Stimulated activated CD4-positive, alpha-beta T cell treated with anti-CD3 and anti-CD28 coated beads, Interleukin-2, amount 100 ng/mL, for 4 hours (primary cell): ENCODE measurements around the gene ARHGAP28.

Experiments used
- DNase-seq: peaks from one replicate; pipeline ENCODE4 v3.0.0-alpha.2; 2020; ENCODE audit warnings: low read depth

ARHGAP28 gene

GRCh38 chr18:6732952-6733351, 3.4 kb downstream of the ARHGAP28 start:
- no peak for DNase-seq

- no peak for DNase-seq
These were observed 4.2 kb downstream of the ARHGAP28 start for GRCh38 chr18:6733758-6734157.

GRCh38 chr18:6734726-6735430, 5.4 kb downstream of the ARHGAP28 start:
- DNase-seq = no peak

- DNase-seq = no peak
These were observed 8.3 kb downstream of the ARHGAP28 start for GRCh38 chr18:6737833-6738232.

- no peak for DNase-seq
These were observed 9.1 kb downstream of the ARHGAP28 start for GRCh38 chr18:6738622-6739021.

GRCh38 chr18:6741232-6741663, 11.7 kb downstream of the ARHGAP28 start:
- DNase-seq = no peak

GRCh38 chr18:6741786-6742185, 12.3 kb downstream of the ARHGAP28 start:
- no peak for DNase-seq

GRCh38 chr18:6743999-6744398, 14.5 kb downstream of the ARHGAP28 start:
- DNase-seq = no peak

- no peak for DNase-seq
These were observed 15.4 kb downstream of the ARHGAP28 start for GRCh38 chr18:6744816-6745455.

- no peak for DNase-seq
These were observed 16.1 kb downstream of the ARHGAP28 start for GRCh38 chr18:6745504-6746031.

- no peak for DNase-seq
These were observed 17.0 kb downstream of the ARHGAP28 start for GRCh38 chr18:6746386-6746960.

GRCh38 chr18:6747646-6748045, 18.1 kb downstream of the ARHGAP28 start:
- no peak for DNase-seq

GRCh38 chr18:6748241-6748640, 18.7 kb downstream of the ARHGAP28 start:
- no peak for DNase-seq

GRCh38 chr18:6750411-6750810, 20.9 kb downstream of the ARHGAP28 start:
- DNase-seq = no peak

- DNase-seq = no peak
These were observed 21.7 kb downstream of the ARHGAP28 start for GRCh38 chr18:6751222-6751621.

- DNase-seq = no peak
These were observed 22.8 kb downstream of the ARHGAP28 start for GRCh38 chr18:6752202-6752860.

GRCh38 chr18:6755107-6755506, 25.6 kb downstream of the ARHGAP28 start:
- DNase-seq = no peak

- DNase-seq = no peak
These were observed 28.4 kb downstream of the ARHGAP28 start for GRCh38 chr18:6757931-6758330.

GRCh38 chr18:6759579-6759978, 30.1 kb downstream of the ARHGAP28 start:
- no peak for DNase-seq

- DNase-seq = no peak
These were observed 34.0 kb downstream of the ARHGAP28 start for GRCh38 chr18:6763524-6763923.

GRCh38 chr18:6764382-6764781, 34.9 kb downstream of the ARHGAP28 start:
- DNase-seq = no peak

GRCh38 chr18:6773777-6774176, 44.3 kb downstream of the ARHGAP28 start:
- DNase-seq = no peak

- no peak for DNase-seq
These were observed 45.7 kb downstream of the ARHGAP28 start for GRCh38 chr18:6775237-6775636.
